GM18907 (cell line): Measurements from ENCODE around the gene C5orf46.

ENCODE experiments used
- ATAC-seq: cut with Tn5 transposase; IDR thresholded peaks from one replicate; pipeline ENCODE4 v1.9.1; 2021; ENCODE audit warnings: mild to moderate bottlenecking, moderate library complexity; ENCODE audit not compliant: unreplicated experiment

The C5orf46 gene

DNA sequence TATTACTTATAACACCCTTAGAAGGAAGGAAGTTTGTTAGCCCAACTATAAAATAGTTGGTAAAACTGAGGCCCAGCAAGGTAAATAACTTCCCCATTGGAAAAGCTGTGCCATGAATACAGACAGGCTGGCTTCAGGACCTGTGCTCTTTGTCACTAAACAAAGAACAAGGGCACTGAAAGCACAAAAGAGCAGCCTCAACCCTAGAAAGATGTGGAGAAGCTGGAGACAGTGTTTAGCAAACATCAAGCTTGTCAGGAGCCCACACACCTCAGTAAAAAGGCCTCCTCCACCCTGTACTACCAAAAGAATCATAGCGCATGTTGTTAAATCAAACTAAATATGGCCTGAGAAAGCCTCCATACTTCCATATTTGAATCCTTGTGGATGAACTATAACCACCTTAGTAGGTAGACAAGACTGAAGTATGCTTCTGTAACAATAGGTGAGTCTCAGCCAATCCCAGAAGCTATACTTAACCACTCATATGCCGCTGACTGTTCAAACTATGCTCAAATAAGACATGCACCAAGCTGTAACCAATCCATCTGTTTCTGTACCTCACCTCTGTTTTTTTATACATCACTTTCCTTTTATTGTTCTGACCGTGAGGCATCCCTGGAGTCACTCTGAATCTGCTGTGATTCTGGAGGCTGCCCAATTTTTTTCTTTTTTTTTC is 46.2 kb downstream of the C5orf46 start:
- ATAC-seq: no peak

DNA sequence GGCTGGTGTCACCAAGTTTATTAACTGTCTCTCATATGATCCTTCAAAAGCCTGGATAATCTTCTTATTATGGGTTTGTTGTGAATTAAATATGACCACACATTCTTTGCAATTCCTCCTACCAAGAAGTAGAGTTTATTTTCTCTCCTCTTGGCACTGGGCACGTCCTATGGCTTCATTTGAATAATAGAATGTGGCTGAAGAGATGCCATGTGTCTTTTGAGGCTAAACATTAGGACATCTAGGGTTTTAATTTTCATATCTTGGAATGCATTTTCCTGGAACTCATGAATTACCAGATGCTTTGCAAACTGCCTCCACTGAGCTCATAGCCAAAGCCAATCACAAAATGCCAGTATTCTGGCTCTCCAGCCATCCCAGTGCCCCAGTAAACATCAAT is 47.8 kb downstream of the C5orf46 start:
- no peak for ATAC-seq

DNA sequence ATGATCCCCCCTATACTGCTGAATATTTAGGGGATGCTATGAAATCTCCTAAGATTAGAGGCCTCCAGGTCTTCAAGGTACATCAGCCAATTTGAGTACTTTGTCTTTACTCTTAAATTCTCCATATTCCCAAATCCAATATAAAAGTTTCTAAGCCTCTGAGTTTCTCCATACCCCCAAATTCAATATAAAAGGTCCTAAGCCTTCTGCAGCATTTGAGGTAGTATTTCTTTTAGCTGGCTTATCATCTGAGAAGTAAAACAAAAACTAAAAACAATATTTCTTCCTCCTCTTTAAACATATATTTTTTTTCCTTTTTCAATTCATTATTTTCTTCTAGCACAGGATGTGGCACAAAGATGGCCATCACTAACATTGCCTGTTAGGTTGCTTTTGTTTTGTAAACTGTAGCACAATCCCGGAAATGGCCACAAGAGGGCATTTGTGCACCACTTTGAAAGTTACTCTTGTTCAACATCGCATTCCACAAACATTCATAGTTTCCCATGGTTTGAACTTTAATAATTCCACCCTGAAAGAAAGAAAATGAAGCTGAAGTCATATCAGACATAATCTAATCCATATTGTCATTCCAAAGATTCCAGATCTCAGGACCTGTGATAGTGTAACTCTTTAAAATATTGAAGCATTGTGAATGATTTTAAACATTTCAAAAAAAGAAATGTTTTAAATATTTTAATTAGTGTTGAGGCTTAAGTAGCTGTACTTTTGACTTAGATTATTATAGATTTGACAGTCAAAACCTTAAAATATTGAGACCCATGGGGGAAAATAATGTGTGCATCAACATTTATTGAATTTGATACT is 48.8 kb downstream of the C5orf46 start:
- peak; percentile 85 for ATAC-seq

DNA sequence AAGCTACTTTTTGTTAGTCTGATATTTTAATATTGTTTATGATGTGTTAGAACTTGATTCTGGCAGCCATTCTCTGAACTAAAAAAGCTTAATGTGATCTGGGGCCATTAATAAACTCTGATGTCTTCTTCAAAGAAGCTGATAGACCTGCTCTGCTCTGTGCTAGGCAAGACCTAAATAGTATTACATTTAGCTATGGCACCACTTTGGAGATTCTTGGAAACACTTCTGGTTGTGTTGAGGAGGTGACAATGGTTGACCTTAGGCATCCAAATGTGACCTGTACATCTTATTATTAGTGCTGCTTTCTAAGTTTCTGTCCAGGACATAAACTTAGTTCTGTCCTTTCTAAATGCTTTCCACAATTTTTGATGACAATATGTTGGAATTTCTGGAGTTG is 49.5 kb downstream of the C5orf46 start:
- no peak for ATAC-seq

DNA sequence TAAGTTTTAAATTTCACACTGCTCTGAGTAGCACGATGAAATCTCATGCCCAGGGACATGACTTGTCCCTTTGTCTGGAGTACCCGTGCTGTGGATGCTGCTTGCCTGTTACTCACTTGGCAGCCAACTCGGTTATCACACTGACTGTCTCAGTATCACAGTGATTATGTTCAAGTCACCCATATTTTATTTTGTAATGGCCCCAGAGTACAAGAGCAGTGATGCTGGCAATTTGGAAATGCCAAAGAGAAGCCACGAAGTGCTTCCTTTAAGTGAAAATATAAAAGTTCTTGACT is 50.6 kb downstream of the C5orf46 start:
- no peak for ATAC-seq

DNA sequence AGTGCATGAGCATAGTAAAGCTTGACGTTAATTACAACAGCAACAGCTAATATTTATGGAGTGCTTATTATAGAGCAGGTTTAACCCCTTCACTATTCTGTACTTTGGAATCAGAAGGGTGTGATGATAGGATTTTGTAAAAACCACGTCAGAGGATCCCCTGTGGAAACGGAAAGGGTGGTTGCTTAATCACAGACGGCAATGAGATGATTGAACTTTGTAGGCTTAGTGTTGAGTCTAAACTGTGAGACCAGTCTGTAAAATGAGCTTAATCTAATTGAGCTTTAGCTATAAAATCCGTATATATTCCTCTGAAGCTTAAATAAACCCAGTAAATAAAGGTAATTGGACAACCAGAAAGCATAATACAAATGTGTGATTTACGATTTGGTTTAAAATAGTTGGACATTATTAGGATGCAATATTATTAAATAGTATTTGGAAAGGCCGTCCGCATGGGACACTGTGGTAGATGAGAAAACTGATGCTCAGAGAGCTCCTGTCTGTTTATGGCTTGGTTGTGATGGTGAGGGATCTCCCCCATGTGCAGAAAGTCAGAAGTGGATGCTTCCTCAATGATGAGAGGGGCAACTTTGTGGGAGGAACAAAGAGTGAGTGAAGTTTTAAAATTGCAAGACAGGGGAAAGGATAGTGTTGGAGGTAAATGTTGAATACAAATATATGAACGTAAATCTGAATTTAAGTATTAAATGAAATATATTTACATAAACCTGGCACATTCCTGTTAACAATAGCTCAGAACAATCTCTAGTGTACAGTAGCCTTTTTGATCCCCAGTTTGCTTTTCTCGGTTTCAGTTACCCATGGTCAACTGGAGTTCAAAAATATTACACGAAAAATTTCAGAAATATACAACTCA is 51.2 kb downstream of the C5orf46 start:
- ATAC-seq: no peak

DNA sequence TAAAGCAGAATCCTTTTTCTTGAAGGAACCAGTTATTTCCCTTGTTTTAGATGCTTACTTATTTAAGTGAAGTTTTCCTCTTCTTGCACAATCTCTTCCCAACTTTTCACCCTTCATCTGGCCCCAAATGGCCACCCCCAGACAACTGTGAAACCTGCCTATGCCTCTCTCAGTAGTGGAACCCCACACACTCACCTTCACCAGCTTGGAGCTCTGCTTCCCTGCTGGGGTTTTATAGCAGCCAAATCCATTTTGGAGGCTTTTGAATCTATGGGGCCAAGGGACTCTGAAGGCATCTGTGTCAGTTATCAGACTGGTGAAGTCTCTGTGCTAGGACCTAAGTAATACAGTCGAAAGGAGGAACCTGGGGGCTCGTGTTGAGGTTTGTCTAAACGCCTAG is 52.0 kb downstream of the C5orf46 start:
- no peak for ATAC-seq

DNA sequence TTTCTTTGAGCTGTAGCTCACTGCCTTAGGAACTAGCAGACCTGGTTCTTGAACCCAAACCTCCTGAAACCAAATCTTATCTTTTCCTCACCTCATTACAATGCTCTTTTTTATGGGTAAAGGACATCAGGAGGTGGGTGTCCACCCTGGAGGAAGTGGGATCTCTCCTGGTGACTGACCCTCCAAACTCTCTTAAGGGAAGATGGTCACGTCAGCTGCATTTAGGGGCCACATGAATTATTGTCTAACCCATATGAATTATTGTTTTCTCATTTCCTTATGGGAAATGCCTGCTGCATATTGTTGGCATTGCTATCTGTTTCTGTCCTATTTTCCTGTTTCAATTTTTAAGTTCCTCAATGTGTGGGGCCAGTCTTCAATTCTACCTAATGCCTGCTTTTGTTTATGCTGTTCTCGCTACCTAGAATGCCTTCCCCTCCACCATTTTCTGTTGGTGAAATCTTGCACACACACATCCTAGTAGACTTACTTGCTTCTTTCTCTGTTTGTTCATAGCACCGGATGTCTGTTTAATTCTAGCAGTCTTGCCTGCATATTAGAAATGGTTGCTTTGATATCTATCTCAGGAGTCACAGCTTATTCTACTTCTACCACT is 52.9 kb downstream of the C5orf46 start:
- no peak for ATAC-seq

DNA sequence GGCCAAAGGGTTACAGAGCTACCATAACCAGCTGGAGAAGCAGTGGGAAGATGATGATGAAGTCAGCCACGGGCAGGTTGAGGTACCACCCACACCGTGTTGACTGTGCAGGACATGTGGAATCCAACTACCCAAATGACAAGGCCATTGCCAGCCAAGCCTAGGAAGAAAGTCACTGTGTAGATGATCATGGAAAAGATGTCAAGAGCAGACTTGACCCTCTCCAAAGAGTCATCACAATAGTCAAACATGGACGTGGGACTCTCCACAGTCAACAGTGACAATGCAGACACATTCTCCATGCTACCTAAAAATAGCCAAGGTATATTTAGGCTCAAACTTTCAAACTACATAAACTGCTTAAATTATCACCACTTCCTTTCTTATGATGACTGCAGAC is 54.0 kb downstream of the C5orf46 start:
- no peak for ATAC-seq

DNA sequence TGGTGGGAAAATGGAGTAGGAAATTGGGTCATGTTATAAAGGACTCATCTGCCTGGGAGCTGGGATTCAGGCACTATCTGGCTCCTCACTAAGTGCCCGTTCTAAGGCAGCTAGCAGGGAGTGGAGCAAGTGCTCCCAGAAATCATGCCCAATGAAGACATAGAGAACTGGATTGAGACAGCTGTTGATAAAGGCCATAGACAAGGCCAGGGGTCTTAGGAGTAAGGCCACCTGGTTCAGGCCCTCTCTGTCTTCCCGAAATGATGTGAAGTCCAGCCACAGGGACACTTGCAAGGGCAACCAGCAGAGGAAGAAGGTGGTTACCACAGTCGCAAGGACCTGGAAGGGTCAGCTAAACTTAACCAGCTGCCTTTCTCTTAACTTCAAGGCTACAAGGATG is 54.8 kb downstream of the C5orf46 start:
- ATAC-seq: no peak

DNA sequence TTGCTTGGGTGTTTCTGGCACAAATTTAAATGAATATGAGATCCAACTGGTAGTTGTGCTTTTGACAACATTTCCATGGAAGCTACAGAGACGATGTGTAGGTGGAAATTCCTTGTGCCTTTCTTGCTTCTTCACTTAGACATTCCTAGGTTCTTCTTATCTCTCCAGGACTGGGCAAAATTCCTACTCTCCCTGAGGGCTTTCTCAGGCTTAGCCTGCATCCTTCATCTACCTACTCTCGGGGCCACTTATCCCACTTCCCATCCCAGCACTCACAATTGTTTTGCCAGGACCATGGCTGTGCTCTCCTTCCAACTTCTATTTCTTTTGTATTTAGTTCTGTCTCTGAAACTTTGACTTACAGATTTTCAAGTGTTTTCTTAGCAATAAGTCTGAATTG is 57.1 kb downstream of the C5orf46 start:
- ATAC-seq: no peak

DNA sequence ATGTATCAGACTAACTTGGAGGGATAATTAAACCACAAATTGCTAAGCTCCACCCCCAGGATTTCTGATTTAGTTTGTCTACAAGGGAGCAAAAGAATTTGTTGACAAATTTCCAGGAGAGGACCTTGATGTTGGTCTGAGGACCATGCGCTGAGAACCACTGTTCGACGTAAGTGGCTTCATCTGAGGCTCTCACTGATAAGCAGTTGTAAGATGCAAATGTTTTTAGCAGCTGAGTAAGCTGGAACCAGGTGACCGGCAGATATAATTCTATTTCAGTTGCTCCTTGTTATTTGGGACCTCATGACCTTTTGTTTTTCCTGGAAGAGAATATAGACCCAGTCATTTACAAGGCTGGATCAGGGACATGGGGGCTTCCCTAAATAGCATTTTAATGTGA is 60.7 kb downstream of the C5orf46 start:
- ATAC-seq: no peak

DNA sequence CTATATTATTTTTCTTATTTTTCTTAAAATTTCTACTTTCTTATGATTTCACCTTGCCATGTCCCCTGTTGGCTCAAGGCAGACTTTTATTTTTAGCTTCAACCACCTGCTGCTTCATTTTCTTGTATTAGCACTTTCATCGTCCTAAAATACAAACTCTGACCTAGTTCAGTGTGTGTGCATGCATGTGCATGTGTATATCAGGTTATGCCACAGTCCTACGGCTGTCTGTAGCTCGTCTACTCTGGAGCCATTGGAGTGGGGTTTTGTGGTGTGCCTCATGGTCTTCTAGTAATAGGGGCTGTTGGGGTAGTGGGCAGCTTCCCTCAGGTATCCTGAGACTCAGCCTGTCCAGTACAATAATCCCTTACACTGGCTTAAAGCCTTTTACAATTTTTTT is 61.5 kb downstream of the C5orf46 start:
- ATAC-seq: no peak

DNA sequence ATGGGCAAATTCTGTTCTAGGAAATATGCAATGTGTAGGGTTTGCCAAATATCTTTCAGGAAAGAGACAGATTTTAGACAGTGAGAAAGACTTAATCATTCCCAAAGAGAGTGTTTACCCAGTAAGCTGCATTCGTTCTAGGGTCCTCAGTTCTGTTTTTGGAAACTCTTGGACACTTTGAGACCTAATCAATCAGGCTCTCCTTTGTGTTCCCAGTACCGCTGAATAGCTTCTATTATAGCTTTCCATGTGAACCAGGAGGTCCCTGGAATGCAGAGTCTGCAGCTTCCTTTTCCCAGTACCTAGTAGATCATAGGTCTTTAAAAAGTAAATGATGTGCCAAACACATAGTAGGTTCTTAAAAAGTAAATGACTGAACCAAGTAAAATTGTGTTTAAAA is 63.5 kb downstream of the C5orf46 start:
- ATAC-seq: no peak
